GM20431 (cell line): ENCODE data around the gene KMO.

Experiments used
- in situ Hi-C: fragments of 300-500 bp; cut with MseI, MboI; formaldehyde crosslinking; loops from one replicate; pipeline ENCODE4 v1.15.0; 2020; ENCODE audit warnings: low sequenced_read_pairs; ENCODE audit not compliant: unreplicated experiment

The KMO gene

GRCh38 chr1:241533326-241534115, 1.3 kb downstream of the KMO start:
- in situ Hi-C loops: no loop called here

GRCh38 chr1:241536304-241536703, 4.1 kb downstream of the KMO start:
- in situ Hi-C loops: no loop called here

- in situ Hi-C loops: no loop called here
Measured at GRCh38 chr1:241536969-241537368, 4.8 kb downstream of the KMO start.

- in situ Hi-C loops: no loop called here
Measured at GRCh38 chr1:241542199-241542907, 10.2 kb downstream of the KMO start.

GRCh38 chr1:241548008-241548407, 15.8 kb downstream of the KMO start:
- in situ Hi-C loops: no loop called here

GRCh38 chr1:241550318-241550717, 18.1 kb downstream of the KMO start:
- in situ Hi-C loops: no loop called here

- in situ Hi-C loops: no loop called here
Measured at GRCh38 chr1:241551759-241552638, 19.8 kb downstream of the KMO start.

- in situ Hi-C loops: no loop called here
Measured at GRCh38 chr1:241553886-241554592, 21.9 kb downstream of the KMO start.

- in situ Hi-C loops: no loop called here
Measured at GRCh38 chr1:241555526-241555925, 23.3 kb downstream of the KMO start.

GRCh38 chr1:241557031-241557430, 24.9 kb downstream of the KMO start:
- in situ Hi-C loops: no loop called here

- in situ Hi-C loops: no loop called here
Measured at GRCh38 chr1:241557551-241558193, 25.5 kb downstream of the KMO start.

- in situ Hi-C loops: no loop called here
Measured at GRCh38 chr1:241560146-241560848, 28.1 kb downstream of the KMO start.

GRCh38 chr1:241560849-241561187, 28.6 kb downstream of the KMO start:
- in situ Hi-C loops: no loop called here

- in situ Hi-C loops: no loop called here
Measured at GRCh38 chr1:241569848-241570247, 37.7 kb downstream of the KMO start.

GRCh38 chr1:241574154-241574553, 42.0 kb downstream of the KMO start:
- in situ Hi-C loops: no loop called here

- in situ Hi-C loops: no loop called here
Measured at GRCh38 chr1:241579434-241579833, 47.3 kb downstream of the KMO start.

GRCh38 chr1:241582921-241583321, 50.7 kb downstream of the KMO start:
- in situ Hi-C loops: no loop called here

GRCh38 chr1:241586905-241587512, 54.8 kb downstream of the KMO start:
- in situ Hi-C loops: no loop called here

GRCh38 chr1:241589521-241589920, 57.3 kb downstream of the KMO start:
- in situ Hi-C loops: no loop called here
